Muscle layer of duodenum (tissue), 2 donors: ENCODE results near the gene WDR7.

Source experiments
- H3K27ac ChIP-seq: one replicate; pipeline ENCODE4 v1.7.0; 2013; ENCODE audit warnings: mild to moderate bottlenecking, low read length
- H3K27me3 ChIP-seq: one replicate; pipeline ENCODE4 v1.7.0; 2013; ENCODE audit warnings: low read depth, mild to moderate bottlenecking, control low read depth, low read length
- H3K36me3 ChIP-seq, 2 donors: one replicate each; pipeline ENCODE4 v1.7.0; 2013; ENCODE audit warnings: low read length in 2 of 2, control low read depth in 1 of 2, mild to moderate bottlenecking in 1 of 2; ENCODE audit not compliant: insufficient read depth in 2 of 2, control insufficient read depth in 1 of 2
- H3K4me1 ChIP-seq, 2 donors: one replicate each; pipeline ENCODE4 v1.7.0; 2013; ENCODE audit warnings: low read length in 2 of 2, mild to moderate bottlenecking in 2 of 2, control low read depth in 1 of 2, moderate library complexity in 1 of 2; ENCODE audit not compliant: insufficient read depth in 2 of 2, control insufficient read depth in 1 of 2
- H3K4me3 ChIP-seq, 2 donors: one replicate each; pipeline ENCODE4 v1.7.0; 2013; ENCODE audit warnings: low read length in 2 of 2, low read depth in 1 of 2, mild to moderate bottlenecking in 1 of 2
- H3K9me3 ChIP-seq, 2 donors: one replicate each; pipeline ENCODE4 v1.7.0; 2013; ENCODE audit warnings: low read length in 2 of 2, control low read depth in 1 of 2, mild to moderate bottlenecking in 1 of 2; ENCODE audit not compliant: control insufficient read depth in 1 of 2
- donor health status: healthy.

The WDR7 gene

GRCh38 chr18:56980151-56980550 is 329.0 kb downstream of the WDR7 start:
- peaks cover 0 to 3% of the 10 kb centered on the region in 2 donors for H3K36me3 ChIP-seq
- H3K9me3 ChIP-seq, result no peaks in the 10 kb centered on the region
- no peaks in the 10 kb centered on the region for H3K4me1 ChIP-seq
- no peak overlapping the region for H3K27ac ChIP-seq
- no peaks in the 10 kb centered on the region for H3K27me3 ChIP-seq
- no peak overlapping the region for H3K4me3 ChIP-seq

DNA sequence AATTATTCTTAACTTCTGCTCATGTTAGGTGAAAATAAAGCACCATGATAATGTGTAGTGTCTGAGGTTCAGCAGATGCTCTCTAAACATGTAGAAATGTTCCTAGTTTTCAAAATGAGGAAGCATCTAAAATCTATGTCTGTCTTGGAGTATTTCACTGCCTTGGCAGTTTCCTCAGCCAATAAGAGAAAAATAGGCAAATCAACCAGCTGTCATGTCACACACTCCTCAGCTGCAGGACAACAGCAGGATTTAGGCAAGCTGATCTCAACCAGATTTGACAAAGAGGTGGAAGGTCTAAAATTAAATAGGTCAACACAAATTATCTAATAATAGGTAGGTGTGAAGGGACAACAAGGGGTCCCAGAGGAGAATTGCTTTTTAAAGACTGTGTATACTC is 331.6 kb downstream of the WDR7 start:
- Histone ChIP-seq H3K36me3 (no peaks in the 10 kb centered on the region), H3K27ac (no peak overlapping the region), H3K4me3 (no peak overlapping the region), H3K9me3 (no peaks in the 10 kb centered on the region), H3K4me1 (no peaks in the 10 kb centered on the region), H3K27me3 (no peaks in the 10 kb centered on the region)

DNA sequence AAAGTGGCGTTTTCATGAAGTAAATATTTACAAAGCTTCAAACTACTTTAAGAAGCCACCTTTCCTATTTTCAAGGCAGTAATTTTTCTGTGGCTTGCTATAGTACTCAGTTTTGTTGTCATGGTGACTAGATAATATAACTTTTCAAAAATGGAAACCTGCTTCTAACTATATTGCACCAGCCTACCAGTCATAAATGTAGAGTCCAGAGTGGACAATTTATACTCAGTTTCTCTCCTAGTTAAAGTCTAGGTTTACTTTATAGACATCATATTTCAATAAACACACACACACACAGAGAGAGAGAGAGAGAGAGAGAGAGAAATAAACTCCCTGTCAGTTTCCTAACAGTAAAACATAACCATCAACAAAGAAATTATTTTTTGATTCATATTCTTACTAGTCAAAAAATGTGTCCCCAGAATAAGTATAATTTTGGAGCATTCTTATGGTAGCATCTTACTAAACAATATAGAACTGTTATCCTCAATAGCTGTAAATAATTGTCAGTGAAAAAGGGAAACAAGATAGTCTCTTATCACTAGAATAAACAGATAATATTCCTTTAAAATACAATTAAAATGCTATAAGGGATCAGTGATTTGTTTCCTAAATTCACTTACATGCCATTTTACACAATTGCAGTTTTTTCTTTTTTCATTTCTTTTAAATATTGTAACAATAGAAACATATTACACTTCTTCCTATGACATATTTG is 332.3 kb downstream of the WDR7 start:
- no peaks in the 10 kb centered on the region for H3K36me3 ChIP-seq
- no peaks in the 10 kb centered on the region for H3K9me3 ChIP-seq
- H3K4me1 ChIP-seq, result no peaks in the 10 kb centered on the region
- H3K4me3 ChIP-seq, result no peak overlapping the region
- H3K27ac ChIP-seq, result no peak overlapping the region
- H3K27me3 ChIP-seq, result no peaks in the 10 kb centered on the region

GRCh38 chr18:56984731-56985130 is 333.6 kb downstream of the WDR7 start:
- no peak overlapping the region for H3K4me3 ChIP-seq
- no peaks in the 10 kb centered on the region for H3K27me3 ChIP-seq
- H3K27ac ChIP-seq, result no peak overlapping the region
- no peaks in the 10 kb centered on the region for H3K9me3 ChIP-seq
- H3K4me1 ChIP-seq, result no peaks in the 10 kb centered on the region
- H3K36me3 ChIP-seq, result no peaks in the 10 kb centered on the region

- H3K27ac ChIP-seq, result no peak overlapping the region
- no peaks in the 10 kb centered on the region for H3K36me3 ChIP-seq
- H3K27me3 ChIP-seq, result no peaks in the 10 kb centered on the region
- H3K9me3 ChIP-seq, result no peaks in the 10 kb centered on the region
- no peaks in the 10 kb centered on the region for H3K4me1 ChIP-seq
- no peak overlapping the region for H3K4me3 ChIP-seq
These were observed 335.7 kb downstream of the WDR7 start for GRCh38 chr18:56986829-56987228.

GRCh38 chr18:56987236-56987635 is 336.1 kb downstream of the WDR7 start:
- Histone ChIP-seq H3K27ac (no peak overlapping the region), H3K4me1 (no peaks in the 10 kb centered on the region), H3K27me3 (no peaks in the 10 kb centered on the region), H3K4me3 (no peak overlapping the region), H3K36me3 (no peaks in the 10 kb centered on the region), H3K9me3 (no peaks in the 10 kb centered on the region)

DNA sequence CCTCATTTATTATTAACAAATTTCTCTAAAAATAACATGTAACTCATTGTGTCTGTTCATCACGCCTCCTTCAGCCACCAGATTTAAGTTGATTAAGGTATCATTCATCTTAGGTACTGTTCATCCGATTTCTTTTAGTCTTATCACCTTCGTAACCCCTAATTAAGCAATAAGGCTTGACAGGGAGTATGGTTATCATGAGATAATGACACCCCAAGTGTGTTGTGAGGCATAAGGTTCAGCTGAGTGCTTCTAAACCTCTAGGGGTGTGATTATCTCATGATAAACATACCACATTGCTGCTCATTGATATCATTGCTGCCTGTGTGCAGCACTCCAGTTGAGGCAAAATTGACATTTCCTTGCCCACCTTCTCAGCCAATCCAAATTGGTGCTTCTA is 336.9 kb downstream of the WDR7 start:
- H3K4me3 ChIP-seq, result no peak overlapping the region
- H3K36me3 ChIP-seq, result no peaks in the 10 kb centered on the region
- H3K27ac ChIP-seq, result no peak overlapping the region
- H3K27me3 ChIP-seq, result no peaks in the 10 kb centered on the region
- H3K4me1 ChIP-seq, result no peaks in the 10 kb centered on the region
- no peaks in the 10 kb centered on the region for H3K9me3 ChIP-seq

DNA sequence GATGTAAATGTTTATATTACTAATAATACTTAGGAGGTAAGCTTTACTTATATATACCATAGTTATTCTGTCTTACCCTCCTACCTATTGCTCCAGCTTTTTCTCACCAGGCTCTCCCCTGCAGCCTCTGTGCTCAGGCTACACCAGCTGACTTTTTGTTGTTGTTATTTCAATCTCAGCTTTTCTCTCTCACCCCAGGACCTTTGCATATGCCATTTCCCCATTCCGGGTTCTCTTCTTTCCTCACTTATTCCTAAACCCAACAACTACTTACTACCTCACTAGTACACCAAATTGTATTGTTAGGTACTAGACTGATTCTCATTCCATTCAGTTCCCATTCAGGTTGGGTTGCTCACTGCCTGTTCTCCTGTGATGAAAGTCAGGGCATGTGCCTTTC is 339.5 kb downstream of the WDR7 start:
- Histone ChIP-seq H3K4me1 (no peaks in the 10 kb centered on the region), H3K27me3 (no peaks in the 10 kb centered on the region), H3K27ac (no peak overlapping the region), H3K9me3 (no peaks in the 10 kb centered on the region), H3K36me3 (no peaks in the 10 kb centered on the region), H3K4me3 (no peak overlapping the region)

DNA sequence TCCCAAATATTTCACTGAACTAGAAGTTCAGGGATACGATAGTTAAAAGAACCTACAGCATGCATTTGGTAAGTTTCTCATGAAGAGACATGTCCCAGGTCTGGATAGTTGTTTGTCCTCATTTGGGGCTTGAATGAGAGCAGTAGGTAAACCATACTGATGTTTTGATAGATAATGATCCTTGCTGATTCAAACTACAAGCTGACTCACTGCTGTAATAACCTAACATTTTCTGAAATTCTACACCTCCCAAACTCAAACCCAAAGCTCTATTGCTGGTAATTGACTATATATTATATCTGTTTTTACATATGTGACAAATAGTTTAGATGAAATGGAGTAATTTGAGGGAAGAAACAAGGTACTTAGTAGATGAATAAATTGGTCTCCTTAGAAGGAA is 341.6 kb downstream of the WDR7 start:
- no peak overlapping the region for H3K27ac ChIP-seq
- H3K9me3 ChIP-seq, result no peaks in the 10 kb centered on the region
- no peak overlapping the region for H3K4me3 ChIP-seq
- H3K27me3 ChIP-seq, result no peaks in the 10 kb centered on the region
- H3K36me3 ChIP-seq, result no peaks in the 10 kb centered on the region
- H3K4me1 ChIP-seq, result no peaks in the 10 kb centered on the region

DNA sequence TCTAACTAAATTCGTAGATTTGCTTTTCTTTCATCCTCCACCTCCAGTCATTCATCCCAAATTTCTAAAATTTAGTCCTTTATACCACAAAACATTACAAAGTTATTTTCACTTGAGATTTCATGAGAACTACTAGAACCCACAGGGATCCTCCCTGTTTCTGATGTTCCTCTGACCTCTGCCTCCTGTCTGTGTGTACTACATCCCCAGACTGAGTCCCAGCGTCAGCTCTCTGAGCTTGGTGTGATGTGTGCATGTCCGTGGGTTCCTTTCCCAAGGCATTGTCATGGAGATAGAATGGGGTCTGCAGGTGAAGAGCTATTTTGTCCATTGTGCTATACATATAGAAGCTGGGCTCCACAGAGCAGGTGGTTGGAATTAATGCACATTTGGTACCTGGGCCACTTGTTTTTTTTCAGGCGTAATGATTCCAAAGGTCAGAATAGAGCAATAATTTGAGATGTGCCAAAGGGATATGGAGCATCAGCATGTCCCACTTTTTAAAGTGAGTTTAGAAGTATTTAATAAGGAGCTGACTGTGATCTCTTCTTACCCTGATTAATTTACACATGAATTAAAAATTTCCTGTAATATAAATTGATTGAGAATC is 344.5 kb downstream of the WDR7 start:
- Histone ChIP-seq H3K9me3 (no peaks in the 10 kb centered on the region), H3K27me3 (no peaks in the 10 kb centered on the region), H3K36me3 (no peaks in the 10 kb centered on the region), H3K4me1 (no peaks in the 10 kb centered on the region), H3K27ac (no peak overlapping the region), H3K4me3 (no peak overlapping the region)

GRCh38 chr18:56997200-56997599 is 346.0 kb downstream of the WDR7 start:
- Histone ChIP-seq H3K27me3 (no peaks in the 10 kb centered on the region), H3K4me1 (no peaks in the 10 kb centered on the region), H3K9me3 (no peaks in the 10 kb centered on the region), H3K27ac (no peak overlapping the region), H3K36me3 (no peaks in the 10 kb centered on the region), H3K4me3 (no peak overlapping the region)

GRCh38 chr18:56999823-57000222 is 348.7 kb downstream of the WDR7 start:
- Histone ChIP-seq H3K4me3 (no peak overlapping the region), H3K27me3 (no peaks in the 10 kb centered on the region), H3K9me3 (no peaks in the 10 kb centered on the region), H3K4me1 (peaks cover 0 to 9% of the 10 kb centered on the region in 2 donors), H3K36me3 (no peaks in the 10 kb centered on the region), H3K27ac (no peak overlapping the region)
